ENCODE data around the gene GATAD2A. TPM values are rescaled to one million over a fixed set of nuclear protein-coding genes. Genes with fewer than 3 reads are reported as not detected.

The GATAD2A gene
- total RNA-seq, 1 donor from 2014 or later = 118 TPM

DNA sequence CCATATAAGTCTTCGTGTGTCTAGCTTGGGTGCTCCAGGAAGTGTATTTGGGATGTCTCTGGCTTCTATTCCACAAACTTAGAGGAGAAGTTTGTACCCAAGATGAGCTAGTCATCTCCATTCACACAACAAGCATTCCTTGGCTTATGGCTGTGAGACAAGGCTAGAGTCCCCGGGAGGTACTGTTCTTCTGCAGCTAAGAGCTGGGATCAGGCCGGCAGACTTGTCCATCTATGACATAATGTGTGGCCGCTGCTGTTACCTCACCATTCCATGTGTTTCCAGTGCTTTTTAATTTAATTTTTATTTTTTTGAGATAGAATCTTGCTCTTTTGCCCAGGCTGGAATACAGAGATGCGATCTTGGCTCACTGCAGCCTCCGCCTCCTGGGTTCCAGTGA, 20.7 kb downstream of the GATAD2A start:
- DNase-seq (ENCODE audit: low read depth) = no peak
- no peak overlapping the region for H3K4me3 ChIP-seq (ENCODE audit: low read depth, low read length)
- TF ChIP-seq, protein P1, sequence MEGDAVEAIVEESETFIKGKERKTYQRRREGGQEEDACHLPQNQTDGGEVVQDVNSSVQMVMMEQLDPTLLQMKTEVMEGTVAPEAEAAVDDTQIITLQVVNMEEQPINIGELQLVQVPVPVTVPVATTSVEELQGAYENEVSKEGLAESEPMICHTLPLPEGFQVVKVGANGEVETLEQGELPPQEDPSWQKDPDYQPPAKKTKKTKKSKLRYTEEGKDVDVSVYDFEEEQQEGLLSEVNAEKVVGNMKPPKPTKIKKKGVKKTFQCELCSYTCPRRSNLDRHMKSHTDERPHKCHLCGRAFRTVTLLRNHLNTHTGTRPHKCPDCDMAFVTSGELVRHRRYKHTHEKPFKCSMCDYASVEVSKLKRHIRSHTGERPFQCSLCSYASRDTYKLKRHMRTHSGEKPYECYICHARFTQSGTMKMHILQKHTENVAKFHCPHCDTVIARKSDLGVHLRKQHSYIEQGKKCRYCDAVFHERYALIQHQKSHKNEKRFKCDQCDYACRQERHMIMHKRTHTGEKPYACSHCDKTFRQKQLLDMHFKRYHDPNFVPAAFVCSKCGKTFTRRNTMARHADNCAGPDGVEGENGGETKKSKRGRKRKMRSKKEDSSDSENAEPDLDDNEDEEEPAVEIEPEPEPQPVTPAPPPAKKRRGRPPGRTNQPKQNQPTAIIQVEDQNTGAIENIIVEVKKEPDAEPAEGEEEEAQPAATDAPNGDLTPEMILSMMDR (conservative IDR thresholded peaks at IDR 0.05; ENCODE audit: low read depth, low read length) = no peak

DNA sequence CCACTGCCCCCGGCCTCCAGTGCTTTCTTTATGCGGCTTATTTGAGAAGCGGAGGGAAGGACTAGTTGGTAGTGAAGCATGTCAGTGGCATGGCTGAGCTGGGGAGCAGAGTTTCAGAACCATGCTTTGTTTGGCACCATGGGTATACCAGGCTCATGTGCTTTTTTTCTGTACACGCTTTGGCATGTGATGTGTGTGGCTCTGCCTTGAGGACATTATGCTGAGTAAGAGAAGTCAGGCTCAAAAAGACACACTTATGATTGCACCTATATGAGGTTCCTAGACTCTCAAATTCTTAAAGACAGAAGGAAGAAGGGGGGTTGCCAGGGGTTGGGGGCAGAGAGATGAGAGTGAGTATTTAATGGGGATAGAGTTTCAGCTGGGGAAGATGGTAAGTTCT, 21.3 kb downstream of the GATAD2A start:
- no peak for DNase-seq (ENCODE audit: low read depth)
- H3K4me3 ChIP-seq (ENCODE audit: low read depth, low read length) = no peak overlapping the region
- TF ChIP-seq, protein P1 (conservative IDR thresholded peaks at IDR 0.05; ENCODE audit: low read depth, low read length) = no peak

DNA sequence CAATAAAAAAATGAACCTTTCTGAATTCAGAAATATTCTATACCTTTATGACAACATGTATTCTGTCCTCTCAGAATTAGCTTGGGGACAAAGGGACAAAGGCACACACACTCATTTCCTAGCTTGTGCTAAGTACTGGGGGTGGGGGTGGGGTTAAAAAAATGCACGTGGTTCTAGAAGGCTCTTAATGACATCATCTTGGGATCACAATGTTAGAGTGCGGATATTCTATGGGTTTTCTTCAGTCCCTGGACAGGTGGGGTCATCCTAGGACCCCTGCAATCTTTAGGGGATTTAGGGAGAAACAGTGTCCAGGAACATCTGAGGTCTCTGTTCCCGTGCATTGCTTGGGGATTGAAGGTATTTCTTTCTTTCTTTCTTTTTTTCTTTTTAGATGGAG, 21.8 kb downstream of the GATAD2A start:
- DNase-seq (ENCODE audit: low read depth) = no peak
- TF ChIP-seq, protein P1 (conservative IDR thresholded peaks at IDR 0.05; ENCODE audit: low read depth, low read length) = no peak

DNA sequence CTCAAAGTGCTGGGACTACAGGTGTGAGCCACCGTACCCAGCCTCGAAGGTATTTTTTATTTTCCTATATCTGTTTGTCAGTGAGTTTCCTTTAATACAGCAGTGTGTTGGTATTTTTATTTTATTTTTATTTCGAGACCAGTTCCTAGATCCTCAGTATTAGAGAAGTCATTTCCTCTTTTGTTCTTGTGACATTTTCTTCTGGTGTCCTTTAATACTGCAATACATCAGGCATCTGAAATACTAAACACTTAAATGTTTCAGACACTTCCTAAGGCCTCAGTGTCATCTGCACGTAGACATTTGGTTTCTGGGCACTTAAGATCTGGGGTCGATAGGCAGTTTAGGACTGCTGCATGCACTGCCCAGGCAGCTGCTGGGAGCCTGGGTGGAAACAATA, 22.5 kb downstream of the GATAD2A start:
- TF ChIP-seq, protein P1 (conservative IDR thresholded peaks at IDR 0.05; ENCODE audit: low read depth, low read length) = no peak
- H3K4me3 ChIP-seq (ENCODE audit: low read depth, low read length) = no peak overlapping the region
- no peak for DNase-seq (ENCODE audit: low read depth)

More for the DNA sequence above, 21.8 kb downstream of the GATAD2A start:
- H3K4me3 ChIP-seq (ENCODE audit: low read depth, low read length) = no peak overlapping the region

DNA sequence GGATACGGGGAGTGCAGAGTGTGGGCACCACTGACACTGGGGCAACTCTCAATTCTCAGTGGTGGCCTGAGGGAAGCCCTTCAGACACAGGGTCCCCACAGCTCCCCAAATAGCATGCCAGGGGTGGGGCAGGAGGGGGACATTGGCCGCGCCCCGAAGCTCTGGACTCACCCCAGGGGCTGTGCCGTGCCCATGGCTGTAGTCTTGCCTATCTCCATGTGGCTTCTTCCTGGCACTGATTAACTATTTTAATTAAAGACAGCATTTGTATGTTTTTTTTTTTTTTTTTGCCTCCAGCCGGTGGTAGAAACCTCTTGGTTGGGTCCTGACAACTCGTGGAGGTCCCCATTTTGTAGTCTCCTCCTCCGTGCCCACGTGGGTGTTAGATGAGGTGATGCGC, 23.3 kb downstream of the GATAD2A start:
- TF ChIP-seq, protein P1 (conservative IDR thresholded peaks at IDR 0.05; ENCODE audit: low read depth, low read length) = no peak
- no peak for DNase-seq (ENCODE audit: low read depth)
- H3K4me3 ChIP-seq (ENCODE audit: low read depth, low read length) = no peak overlapping the region

DNA sequence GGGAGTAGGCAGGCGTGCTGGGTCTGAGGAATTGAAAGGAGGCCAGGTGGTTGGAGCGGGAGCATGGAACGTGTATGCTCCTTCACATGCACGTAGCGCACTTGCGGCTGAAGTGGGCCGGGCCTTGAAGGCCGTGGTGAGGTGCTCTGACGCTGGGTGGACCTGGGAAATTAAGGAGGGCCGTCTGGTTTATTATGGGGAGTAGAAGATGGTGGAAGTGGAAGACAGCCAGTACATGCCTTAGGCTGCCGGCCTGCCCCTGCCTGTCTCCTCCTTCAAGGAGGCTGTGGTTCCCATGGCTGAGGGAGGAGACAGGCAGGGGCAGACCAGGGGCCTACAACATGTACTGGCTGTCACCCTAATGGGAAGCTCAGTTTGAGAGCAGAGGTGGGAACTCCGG, 23.9 kb downstream of the GATAD2A start:
- TF ChIP-seq, protein P1 (conservative IDR thresholded peaks at IDR 0.05; ENCODE audit: low read depth, low read length) = no peak
- no peak overlapping the region for H3K4me3 ChIP-seq (ENCODE audit: low read depth, low read length)
- no peak for DNase-seq (ENCODE audit: low read depth)

DNA sequence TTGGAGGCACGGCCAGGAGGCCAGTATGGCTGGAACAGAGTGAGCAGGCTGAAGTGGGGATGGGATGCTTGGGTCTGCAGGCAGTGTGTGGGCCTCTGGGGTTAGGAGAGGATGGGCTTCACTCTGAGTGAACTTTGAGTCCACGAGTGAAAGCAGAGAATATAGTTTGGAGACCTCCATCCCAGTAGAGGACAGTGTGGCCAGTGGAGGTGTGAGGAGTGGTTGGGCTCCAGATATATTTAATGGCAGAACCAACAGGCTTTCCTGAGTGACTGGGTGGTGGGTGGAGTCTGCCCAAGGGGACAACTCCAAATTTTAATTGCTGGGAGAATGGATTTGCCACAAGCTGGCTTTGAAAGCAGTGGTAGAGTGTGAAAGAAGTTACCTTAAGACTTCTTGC, 27.3 kb downstream of the GATAD2A start:
- DNase-seq (ENCODE audit: low read depth) = no peak
- TF ChIP-seq, protein P1 (conservative IDR thresholded peaks at IDR 0.05; ENCODE audit: low read depth, low read length) = no peak
- no peak overlapping the region for H3K4me3 ChIP-seq (ENCODE audit: low read depth, low read length)
